HT1080 (cell line): ENCODE data around the gene FAM241B. TPM values are rescaled to one million over a fixed set of nuclear protein-coding genes. Genes with fewer than 3 reads are reported as not detected.

Experiments used
- DNase-seq: peaks from one replicate; pipeline ENCODE4 v3.0.0-alpha.2; 2015; ENCODE audit warnings: low read depth
- total RNA-seq: library from RNA; depleted of rRNA; stranded (reverse); fragments of >200 nt; shearing (Covaris generic); gene quantifications from 2 replicates; pipeline ENCODE4 v1.2.3, GENCODE V29; 2014; rRNA removed

FAM241B gene
- total RNA-seq, 1 experiment from 2014 or later: 4.6 TPM

DNA sequence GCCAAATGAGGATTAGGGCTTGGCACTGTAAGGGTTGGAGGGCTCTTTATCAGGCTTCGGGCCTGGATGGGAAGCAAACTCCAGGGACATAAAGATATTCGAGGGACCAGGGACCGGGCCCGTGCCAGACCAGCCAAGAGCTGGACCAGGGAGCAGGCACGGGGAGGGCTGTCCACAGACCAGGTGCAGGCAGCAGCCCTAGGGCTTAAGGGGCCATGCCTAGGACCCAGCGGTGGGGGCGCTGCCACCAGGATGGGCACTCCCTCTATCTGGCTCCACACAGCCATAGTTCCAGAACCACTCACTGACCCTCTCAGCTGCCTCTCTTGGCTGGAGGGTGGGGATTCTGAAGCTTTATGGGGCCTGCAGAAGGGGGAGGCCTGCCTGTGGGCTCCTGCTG lies 32.9 kb downstream of the FAM241B start:
- DNase-seq: no peak

DNA sequence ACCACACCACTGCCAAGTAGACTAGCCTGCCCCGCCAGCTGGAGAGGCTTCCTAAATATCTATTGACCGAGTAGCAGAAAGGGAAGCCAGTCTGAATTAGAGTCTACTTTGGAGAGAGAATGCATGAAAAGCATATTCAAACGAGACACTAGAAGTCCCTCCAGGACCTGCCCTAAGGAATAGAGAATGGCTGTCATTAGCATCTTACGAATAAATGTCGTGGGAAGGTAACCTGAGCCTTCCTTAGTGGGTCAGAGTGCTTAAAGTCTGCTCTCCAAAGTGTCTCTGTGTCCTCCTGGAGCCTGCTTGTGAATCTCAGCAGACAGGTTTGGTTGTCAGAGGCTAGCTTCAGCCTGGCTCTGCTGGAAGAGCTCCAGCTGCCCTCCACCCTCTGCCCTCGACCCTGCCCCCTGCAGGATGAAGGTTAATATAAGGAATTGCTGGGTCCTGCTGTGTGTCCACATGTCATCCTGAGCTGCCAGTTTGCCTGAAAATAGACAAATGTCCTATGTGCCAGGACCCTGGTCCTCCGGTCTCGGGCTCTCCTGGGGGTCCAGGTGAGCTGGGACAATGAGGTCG lies 33.4 kb downstream of the FAM241B start:
- no peak for DNase-seq

- no peak for DNase-seq
Observed at GRCh38 chr10:69665474-69666320, 35.6 kb downstream of the FAM241B start.

DNA sequence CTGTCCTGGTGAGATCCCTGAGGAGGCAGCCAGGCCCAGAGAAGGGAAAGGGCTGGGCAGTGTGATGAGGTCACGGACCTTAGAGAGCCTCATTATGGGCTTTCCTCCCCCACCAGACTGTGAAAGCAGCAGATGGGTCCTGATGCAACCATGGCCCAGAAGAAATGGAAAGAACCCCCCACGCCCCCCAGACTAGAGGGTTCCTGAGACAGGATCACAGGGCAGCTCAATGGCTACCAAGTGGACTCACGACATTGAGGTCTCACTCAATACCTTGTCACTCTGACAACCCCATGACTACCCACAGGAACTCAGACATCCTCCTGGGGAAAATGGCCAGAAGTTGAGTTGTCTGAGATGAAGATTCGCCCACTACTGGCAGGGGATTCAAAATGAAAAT lies 36.7 kb downstream of the FAM241B start:
- DNase-seq: no peak

DNA sequence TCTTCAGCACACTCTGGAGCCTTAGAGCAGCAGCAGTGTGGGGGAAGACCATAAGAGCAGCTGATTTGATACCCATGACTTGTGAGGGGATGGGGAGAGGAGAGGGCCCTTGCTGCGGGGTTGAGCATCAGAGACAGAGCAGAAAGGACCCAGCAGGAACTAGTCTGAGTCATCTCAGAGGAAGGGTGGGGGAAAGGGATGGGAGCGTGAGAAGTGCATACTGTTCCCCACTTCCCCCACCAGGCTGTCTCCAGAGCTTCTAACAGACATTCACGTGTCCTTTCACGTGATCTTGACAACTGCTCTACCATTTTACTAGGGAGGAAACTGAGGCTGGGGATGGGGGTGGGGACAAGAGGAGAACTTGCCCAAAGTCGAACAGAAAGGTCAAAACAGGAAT lies 38.7 kb downstream of the FAM241B start:
- peak; percentile 80 for DNase-seq

- no peak for DNase-seq
Observed at GRCh38 chr10:69669409-69669808, 39.4 kb downstream of the FAM241B start.

DNA sequence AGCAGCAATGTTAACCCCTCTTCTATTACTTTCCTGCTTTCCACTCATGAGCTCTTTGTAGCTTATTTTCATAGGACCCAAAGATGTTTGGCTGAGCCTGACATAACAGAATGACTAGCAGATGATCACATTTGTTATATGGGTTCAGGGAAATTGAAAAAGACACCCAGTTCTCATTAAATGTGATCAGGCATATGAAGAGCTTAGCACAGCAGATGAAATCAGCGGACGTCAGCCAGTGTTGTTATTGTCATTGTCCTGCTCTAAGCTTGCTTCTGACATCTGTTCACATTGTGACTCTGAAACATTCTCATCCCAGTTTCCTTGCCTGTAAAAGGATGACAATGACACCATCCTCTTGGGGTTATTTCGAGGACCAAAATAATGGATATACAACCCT lies 43.5 kb downstream of the FAM241B start:
- no peak for DNase-seq

DNA sequence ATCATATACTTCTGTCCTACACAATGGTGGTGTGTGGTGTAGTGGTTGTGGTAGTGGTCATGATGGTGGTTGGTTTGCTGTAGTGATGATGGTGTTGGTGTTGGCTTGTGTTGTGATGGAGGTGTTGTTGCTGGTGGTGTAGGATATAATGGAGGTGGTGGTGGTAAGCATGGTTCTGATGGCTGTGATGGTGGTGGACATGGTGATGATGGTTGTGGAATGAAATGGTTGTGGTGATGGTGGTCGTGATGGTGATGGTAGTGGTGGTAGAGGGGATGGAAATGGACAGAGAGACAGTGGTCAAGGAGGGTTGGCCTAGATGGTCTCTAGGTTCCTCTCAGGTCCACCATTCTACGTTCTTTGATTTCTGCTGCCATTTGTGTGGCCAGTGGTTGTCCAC lies 44.7 kb downstream of the FAM241B start:
- no peak for DNase-seq

DNA sequence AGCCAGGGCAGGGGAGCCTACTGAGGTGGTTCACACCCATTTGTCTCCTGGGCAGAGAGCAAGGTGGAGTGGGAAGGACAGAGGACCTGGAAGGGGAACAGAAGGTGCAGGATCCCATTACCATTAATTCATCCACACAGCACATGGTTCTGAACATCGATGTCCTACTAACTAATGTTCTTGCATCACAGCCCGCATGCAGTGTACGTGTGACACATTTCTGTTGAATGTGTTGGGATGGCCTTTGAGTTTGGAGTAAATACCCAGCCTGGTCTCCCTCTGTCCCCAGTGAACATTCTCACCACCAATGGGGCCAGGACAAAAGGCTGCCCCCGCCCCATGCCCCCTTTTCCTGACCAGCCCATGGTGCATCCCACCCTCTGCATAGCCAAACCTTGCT lies 46.3 kb downstream of the FAM241B start:
- DNase-seq: no peak

DNA sequence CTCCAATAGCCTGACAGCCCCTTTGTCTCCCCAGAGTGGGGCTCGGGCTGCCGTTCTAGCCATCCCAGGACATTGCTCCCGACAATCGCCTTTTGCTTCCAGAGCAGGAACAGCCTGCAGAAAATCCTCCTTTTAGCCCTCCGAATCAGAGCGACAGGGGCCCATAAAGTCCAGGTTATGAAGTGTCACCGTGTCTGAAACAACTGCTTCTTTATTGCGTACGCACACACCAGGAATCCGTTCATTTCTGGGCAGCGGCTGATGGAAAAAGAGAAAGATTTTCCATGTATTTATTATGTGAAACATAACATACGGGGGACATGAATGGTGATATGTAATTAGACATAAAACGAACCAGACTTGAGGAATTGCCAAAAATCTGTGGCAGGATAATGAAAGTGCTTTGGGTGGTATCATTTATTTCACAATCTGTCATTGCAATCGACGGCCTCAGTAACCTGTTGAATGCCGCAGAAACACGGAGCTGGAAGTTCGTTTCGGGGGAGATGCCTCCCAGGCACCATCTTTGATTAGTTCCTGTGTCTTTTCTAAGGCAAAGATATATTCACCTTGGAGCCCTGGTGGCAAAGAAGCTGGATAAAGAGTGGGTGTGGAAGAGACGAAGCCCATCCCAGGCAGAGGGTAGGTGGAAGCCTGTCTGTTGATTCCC lies 48.1 kb downstream of the FAM241B start:
- no peak for DNase-seq

DNA sequence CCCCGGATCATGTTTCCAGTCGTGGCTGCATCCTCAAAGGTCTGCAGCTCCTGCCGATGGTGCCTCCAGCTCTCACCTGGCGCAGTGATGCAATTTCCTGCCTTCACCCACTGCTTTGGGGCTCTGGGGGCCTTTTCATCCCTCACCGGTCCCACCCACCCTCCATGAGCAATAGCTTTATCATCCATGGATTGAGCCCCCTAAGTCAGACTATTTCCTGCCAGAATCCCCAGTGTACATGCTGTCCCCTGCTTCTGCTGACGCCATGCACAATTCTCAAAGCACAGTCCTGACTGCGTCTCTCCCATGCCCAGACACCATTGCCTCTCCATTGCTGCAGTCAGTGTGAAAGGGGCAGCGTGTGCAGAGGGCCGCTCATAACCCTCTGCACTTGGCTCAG lies 49.7 kb downstream of the FAM241B start:
- no peak for DNase-seq

- DNase-seq: no peak
Observed at GRCh38 chr10:69680610-69681009, 50.6 kb downstream of the FAM241B start.

DNA sequence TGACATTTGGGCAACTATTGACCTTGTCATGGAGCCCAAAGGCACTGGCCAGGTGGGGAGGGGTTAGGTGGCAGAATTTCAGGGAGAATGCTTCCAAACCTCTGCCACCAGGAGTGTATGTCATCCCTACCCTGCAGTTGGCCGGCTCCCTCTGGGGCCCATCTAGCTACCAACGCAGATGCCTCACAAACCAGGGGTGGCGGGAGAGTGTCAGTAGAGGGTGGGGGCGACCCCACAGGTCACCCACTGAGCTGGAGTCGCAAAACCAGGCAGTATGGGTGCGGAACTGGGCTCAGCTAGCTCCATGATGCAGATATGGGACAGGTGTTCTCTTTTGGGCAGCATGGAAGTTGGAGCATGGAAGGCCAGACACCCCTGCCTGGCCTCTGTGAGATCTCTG lies 51.4 kb downstream of the FAM241B start:
- no peak for DNase-seq

DNA sequence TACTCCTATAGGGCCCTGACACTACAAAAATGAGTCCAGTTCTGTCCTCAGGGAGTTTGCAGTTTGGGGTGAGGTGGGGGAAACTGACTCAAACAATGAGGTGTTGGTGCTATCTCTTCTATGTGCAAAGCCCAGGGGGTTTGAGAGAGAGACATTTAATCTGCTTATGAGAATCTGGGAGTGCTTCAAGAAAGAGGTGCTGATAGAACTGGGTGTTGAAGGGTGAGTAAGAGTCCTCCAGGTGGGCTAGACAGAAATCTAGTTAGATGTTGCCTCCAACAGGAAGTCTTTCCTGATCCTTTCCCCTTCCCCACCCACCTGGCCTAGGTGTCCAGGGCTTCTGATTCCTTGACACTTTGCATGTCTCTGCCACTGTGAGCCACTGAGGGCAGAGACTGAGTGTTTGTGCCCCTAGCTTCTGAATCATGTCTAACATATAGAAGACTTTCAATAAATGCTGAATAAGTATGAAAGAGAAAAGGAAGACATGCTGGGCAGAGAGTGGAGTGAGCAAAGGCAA lies 53.0 kb downstream of the FAM241B start:
- no peak for DNase-seq

Other genes with a start within 250 kb of the FAM241B start
- not detected in 2 replicates for gene TACR2, start 213.3 kb upstream of the FAM241B start, total RNA-seq
- gene TSPAN15, start 178.8 kb upstream of the FAM241B start, total RNA-seq: 0.71 TPM in 1 of 2 replicates, not detected in the other
- not detected in 2 replicates for gene NEUROG3, start 56.8 kb upstream of the FAM241B start, total RNA-seq
- gene COL13A1, start 171.7 kb downstream of the FAM241B start, total RNA-seq: 105 and 114 TPM in 2 replicates